ENCODE data around the gene ERBB2. TPM values are rescaled to one million over a fixed set of nuclear protein-coding genes. Genes with fewer than 3 reads are reported as not detected.

The ERBB2 gene
- total RNA-seq, 1 donor from 2014 or later = 7.1 TPM

GRCh38 chr17:39774047-39774446 lies 74.2 kb downstream of the ERBB2 start:
- POLR2A ChIA-PET = interaction anchor here (0.6 to 13.9 kb wide), 6 partner anchors 9 to 215 kb away, joined by 3 to 308 read pairs (median 8); no protein-coding TSS in a partner anchor
- intact Hi-C loops (cut with micrococcal nuclease) = loop anchor here (5.0 kb wide), 1 partner anchor 73 kb away; no protein-coding TSS in a partner anchor

GRCh38 chr17:39775031-39775430 lies 75.2 kb downstream of the ERBB2 start:
- TF ChIP-seq, protein P1, sequence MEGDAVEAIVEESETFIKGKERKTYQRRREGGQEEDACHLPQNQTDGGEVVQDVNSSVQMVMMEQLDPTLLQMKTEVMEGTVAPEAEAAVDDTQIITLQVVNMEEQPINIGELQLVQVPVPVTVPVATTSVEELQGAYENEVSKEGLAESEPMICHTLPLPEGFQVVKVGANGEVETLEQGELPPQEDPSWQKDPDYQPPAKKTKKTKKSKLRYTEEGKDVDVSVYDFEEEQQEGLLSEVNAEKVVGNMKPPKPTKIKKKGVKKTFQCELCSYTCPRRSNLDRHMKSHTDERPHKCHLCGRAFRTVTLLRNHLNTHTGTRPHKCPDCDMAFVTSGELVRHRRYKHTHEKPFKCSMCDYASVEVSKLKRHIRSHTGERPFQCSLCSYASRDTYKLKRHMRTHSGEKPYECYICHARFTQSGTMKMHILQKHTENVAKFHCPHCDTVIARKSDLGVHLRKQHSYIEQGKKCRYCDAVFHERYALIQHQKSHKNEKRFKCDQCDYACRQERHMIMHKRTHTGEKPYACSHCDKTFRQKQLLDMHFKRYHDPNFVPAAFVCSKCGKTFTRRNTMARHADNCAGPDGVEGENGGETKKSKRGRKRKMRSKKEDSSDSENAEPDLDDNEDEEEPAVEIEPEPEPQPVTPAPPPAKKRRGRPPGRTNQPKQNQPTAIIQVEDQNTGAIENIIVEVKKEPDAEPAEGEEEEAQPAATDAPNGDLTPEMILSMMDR (IDR thresholded peaks at IDR 0.05) = no peak
- H3K4me3 Mint-ChIP-seq = peak overlapping the region; percentile 88
- intact Hi-C loops (cut with micrococcal nuclease) = loop anchor here (1.0 kb wide), 1 partner anchor 21 kb away; no protein-coding TSS in a partner anchor
- peak; percentile 42 for ATAC-seq (ENCODE audit: low read depth)
- no peaks in the 10 kb centered on the region for H3K27me3 Mint-ChIP-seq
- CTCF ChIA-PET = interaction anchor here (0.7 to 1.1 kb wide), 3 partner anchors 19 to 205 kb away, joined by 3 to 6 read pairs (median 3); partner anchors contain the start of genes IKZF3 and PSMD3
- H3K36me3 Mint-ChIP-seq (ENCODE audit: low read depth) = peaks cover 79% of the 10 kb centered on the region
- no peak for DNase-seq
- POLR2A ChIA-PET = interaction anchor here (0.6 to 13.9 kb wide), 12 partner anchors 8 to 330 kb away, joined by 4 to 308 read pairs (median 9); partner anchors contain the start of genes IKZF3 and PSMD3
- H3K9me3 Mint-ChIP-seq = no peaks in the 10 kb centered on the region
- H3K27ac Mint-ChIP-seq = peak overlapping the region; percentile 96
- H3K4me1 Mint-ChIP-seq = peaks cover 96% of the 10 kb centered on the region

More at GRCh38 chr17:39774047-39774446, 74.2 kb downstream of the ERBB2 start:
- H3K36me3 Mint-ChIP-seq (ENCODE audit: low read depth) = peaks cover 86% of the 10 kb centered on the region
- no peaks in the 10 kb centered on the region for H3K9me3 Mint-ChIP-seq
- H3K4me1 Mint-ChIP-seq = peaks cover 100% of the 10 kb centered on the region
- no peaks in the 10 kb centered on the region for H3K27me3 Mint-ChIP-seq
- H3K27ac Mint-ChIP-seq = peak overlapping the region; percentile 96
- CTCF ChIA-PET = no interaction called here
- TF ChIP-seq, protein P1 (IDR thresholded peaks at IDR 0.05) = no peak
- peak overlapping the region; percentile 75 for H3K4me3 Mint-ChIP-seq
- DNase-seq (no peak), ATAC-seq (ENCODE audit: low read depth) (no peak)

GRCh38 chr17:39776252-39776651 lies 76.4 kb downstream of the ERBB2 start:
- peaks cover 77% of the 10 kb centered on the region for H3K36me3 Mint-ChIP-seq (ENCODE audit: low read depth)
- no peaks in the 10 kb centered on the region for H3K9me3 Mint-ChIP-seq
- H3K27me3 Mint-ChIP-seq = no peaks in the 10 kb centered on the region
- H3K4me3 Mint-ChIP-seq = peak overlapping the region; percentile 88
- ATAC-seq (ENCODE audit: low read depth) (no peak), DNase-seq (no peak)
- intact Hi-C loops (cut with micrococcal nuclease) = no loop called here
- peak overlapping the region; percentile 96 for H3K27ac Mint-ChIP-seq
- POLR2A ChIA-PET = interaction anchor here (0.6 to 13.9 kb wide), 17 partner anchors 8 to 323 kb away, joined by 3 to 308 read pairs (median 8); partner anchors contain the start of genes IKZF3 and PSMD3
- TF ChIP-seq, protein P1 (IDR thresholded peaks at IDR 0.05) = no peak
- peaks cover 93% of the 10 kb centered on the region for H3K4me1 Mint-ChIP-seq
- CTCF ChIA-PET = interaction anchor here (1.0 to 1.5 kb wide), 5 partner anchors 12 to 47 kb away, joined by 3 to 4 read pairs (median 3); no protein-coding TSS in a partner anchor

- ChIA-PET POLR2A (interaction anchor here (0.6 to 13.9 kb wide), 9 partner anchors 9 to 85 kb away, joined by 3 to 308 read pairs (median 8); partner anchors contain the start of genes IKZF3 and MIEN1), CTCF (interaction anchor here (0.8 to 1.6 kb wide), 6 partner anchors 9 to 90 kb away, joined by 3 to 7 read pairs (median 4); partner anchors contain the start of genes IKZF3 and PGAP3)
- no peak for DNase-seq
- no peaks in the 10 kb centered on the region for H3K9me3 Mint-ChIP-seq
- TF ChIP-seq, protein P1 (IDR thresholded peaks at IDR 0.05) = no peak
- H3K4me3 Mint-ChIP-seq = peak overlapping the region; percentile 88
- H3K36me3 Mint-ChIP-seq (ENCODE audit: low read depth) = peaks cover 76% of the 10 kb centered on the region
- intact Hi-C loops (cut with micrococcal nuclease) = loop anchor here (1.0 kb wide), 3 partner anchors 7 to 17 kb away; no protein-coding TSS in a partner anchor
- H3K4me1 Mint-ChIP-seq = peaks cover 93% of the 10 kb centered on the region
- peak overlapping the region; percentile 96 for H3K27ac Mint-ChIP-seq
- H3K27me3 Mint-ChIP-seq = no peaks in the 10 kb centered on the region
- peak; percentile 44 for ATAC-seq (ENCODE audit: low read depth)
These were observed 77.9 kb downstream of the ERBB2 start for GRCh38 chr17:39777534-39778365.

Other genes starting within 250 kb of the ERBB2 start
- gene MED1, start 248.8 kb upstream of the ERBB2 start, total RNA-seq = 59.2 and 64.3 TPM in 2 replicates
- gene CDK12, start 238.6 kb upstream of the ERBB2 start, total RNA-seq = 100 and 118 TPM in 2 replicates
- gene NEUROD2, start 92.1 kb upstream of the ERBB2 start, total RNA-seq = 0.02 TPM in 1 of 2 replicates, not detected in the other
- not detected in 2 replicates for gene PPP1R1B, start 73.1 kb upstream of the ERBB2 start, total RNA-seq
- gene STARD3, start 62.9 kb upstream of the ERBB2 start, total RNA-seq = 51.8 and 58.2 TPM in 2 replicates
- gene TCAP, start 34.7 kb upstream of the ERBB2 start, total RNA-seq = 2.1 and 2.3 TPM in 2 replicates
- not detected in 2 replicates for gene PNMT, start 31.6 kb upstream of the ERBB2 start, total RNA-seq
- 19.0 and 24.0 TPM in 2 replicates for gene PGAP3, start 12.0 kb upstream of the ERBB2 start, total RNA-seq
- gene MIEN1, start 30.5 kb downstream of the ERBB2 start, total RNA-seq = 42.2 and 45.7 TPM in 2 replicates
- gene GRB7, start 37.9 kb downstream of the ERBB2 start, total RNA-seq = 0.44 TPM in 1 of 2 replicates, not detected in the other
- 208 and 220 TPM in 2 replicates for gene IKZF3, start 164.2 kb downstream of the ERBB2 start, total RNA-seq
- 1.2 and 1.6 TPM in 2 replicates for gene ZPBP2, start 168.1 kb downstream of the ERBB2 start, total RNA-seq
- gene GSDMB, start 218.6 kb downstream of the ERBB2 start, total RNA-seq = 10.3 and 11.7 TPM in 2 replicates
- gene ORMDL3, start 227.5 kb downstream of the ERBB2 start, total RNA-seq = 38.5 and 49.1 TPM in 2 replicates
- not detected in 2 replicates for gene LRRC3C, start 227.7 kb downstream of the ERBB2 start, total RNA-seq